ENCODE data around the gene LMNTD1. TPM values are rescaled to one million over a fixed set of nuclear protein-coding genes. Genes with fewer than 3 reads are reported as not detected.

The LMNTD1 gene
- polyA plus RNA-seq, 1 experiment: 0.57 TPM

GRCh38 chr12:25584596-25584995, 31.5 kb upstream of the LMNTD1 start:
- no peak for TF ChIP-seq CTCF (IDR thresholded peaks at IDR 0.05; ENCODE audit: low read depth, low read length)
- Histone ChIP-seq H3K27me3 (ENCODE audit: control insufficient read depth, insufficient read depth, low read length) (no peaks in the 10 kb centered on the region), H3K27ac (ENCODE audit: low read depth, low read length) (no peak overlapping the region), H3K9me3 (ENCODE audit: control insufficient read depth, insufficient read depth, low read length) (peaks cover 5% of the 10 kb centered on the region; the same call in 1 of the 2 replicates), H3K4me3 (ENCODE audit: low read depth, low read length) (no peak overlapping the region)
- DNase-seq (ENCODE audit: low read depth, low spot score): no peak
- CTCF ChIA-PET: no interaction called here
- POLR2A ChIA-PET: no interaction called here

- Histone ChIP-seq H3K27ac (ENCODE audit: low read depth, low read length) (no peak overlapping the region), H3K4me3 (ENCODE audit: low read depth, low read length) (no peak overlapping the region), H3K27me3 (ENCODE audit: control insufficient read depth, insufficient read depth, low read length) (no peaks in the 10 kb centered on the region), H3K9me3 (ENCODE audit: control insufficient read depth, insufficient read depth, low read length) (peaks cover 5% of the 10 kb centered on the region; the same call in 1 of the 2 replicates)
- ChIA-PET POLR2A (no interaction called here), CTCF (no interaction called here)
- TF ChIP-seq CTCF (IDR thresholded peaks at IDR 0.05; ENCODE audit: low read depth, low read length): no peak
- no peak for DNase-seq (ENCODE audit: low read depth, low spot score)
These were observed 30.5 kb upstream of the LMNTD1 start for GRCh38 chr12:25583545-25583944.

- no peak for TF ChIP-seq CTCF (IDR thresholded peaks at IDR 0.05; ENCODE audit: low read depth, low read length)
- CTCF ChIA-PET: no interaction called here
- no peak for DNase-seq (ENCODE audit: low read depth, low spot score)
- no peaks in the 10 kb centered on the region for H3K9me3 ChIP-seq (ENCODE audit: control insufficient read depth, insufficient read depth, low read length)
- no peaks in the 10 kb centered on the region for H3K27me3 ChIP-seq (ENCODE audit: control insufficient read depth, insufficient read depth, low read length)
- no peak overlapping the region for H3K4me3 ChIP-seq (ENCODE audit: low read depth, low read length)
- POLR2A ChIA-PET: no interaction called here
- no peak overlapping the region for H3K27ac ChIP-seq (ENCODE audit: low read depth, low read length)
These were observed 28.0 kb upstream of the LMNTD1 start for GRCh38 chr12:25581067-25581466.

GRCh38 chr12:25578411-25579143, 25.5 kb upstream of the LMNTD1 start:
- H3K9me3 ChIP-seq (ENCODE audit: control insufficient read depth, insufficient read depth, low read length): no peaks in the 10 kb centered on the region
- ChIA-PET CTCF (no interaction called here), POLR2A (no interaction called here)
- H3K27ac ChIP-seq (ENCODE audit: low read depth, low read length): no peak overlapping the region
- H3K4me3 ChIP-seq (ENCODE audit: low read depth, low read length): no peak overlapping the region
- no peak for TF ChIP-seq CTCF (IDR thresholded peaks at IDR 0.05; ENCODE audit: low read depth, low read length)
- no peak for DNase-seq (ENCODE audit: low read depth, low spot score)
- no peaks in the 10 kb centered on the region for H3K27me3 ChIP-seq (ENCODE audit: control insufficient read depth, insufficient read depth, low read length)

GRCh38 chr12:25574761-25575160, 21.7 kb upstream of the LMNTD1 start:
- TF ChIP-seq CTCF (IDR thresholded peaks at IDR 0.05; ENCODE audit: low read depth, low read length): no peak
- DNase-seq (ENCODE audit: low read depth, low spot score): no peak
- CTCF ChIA-PET: interaction anchor here (1.3 kb wide), 1 partner anchor 17 kb away, joined by 4 read pairs; no protein-coding TSS in a partner anchor
- H3K4me3 ChIP-seq (ENCODE audit: low read depth, low read length): no peak overlapping the region
- no peak overlapping the region for H3K27ac ChIP-seq (ENCODE audit: low read depth, low read length)
- POLR2A ChIA-PET: no interaction called here
- H3K27me3 ChIP-seq (ENCODE audit: control insufficient read depth, insufficient read depth, low read length): no peaks in the 10 kb centered on the region
- no peaks in the 10 kb centered on the region for H3K9me3 ChIP-seq (ENCODE audit: control insufficient read depth, insufficient read depth, low read length)
